Measurements from ENCODE around the gene GAD1. TPM values are rescaled to one million over a fixed set of nuclear protein-coding genes. Genes with fewer than 3 reads are reported as not detected.

Gene GAD1
- total and polyA plus RNA-seq, 2 of the 8 experiments (the other 6 are each of a cell fraction or from before 2014, with no cell fraction given) = 0.65 to 1.0 TPM

DNA sequence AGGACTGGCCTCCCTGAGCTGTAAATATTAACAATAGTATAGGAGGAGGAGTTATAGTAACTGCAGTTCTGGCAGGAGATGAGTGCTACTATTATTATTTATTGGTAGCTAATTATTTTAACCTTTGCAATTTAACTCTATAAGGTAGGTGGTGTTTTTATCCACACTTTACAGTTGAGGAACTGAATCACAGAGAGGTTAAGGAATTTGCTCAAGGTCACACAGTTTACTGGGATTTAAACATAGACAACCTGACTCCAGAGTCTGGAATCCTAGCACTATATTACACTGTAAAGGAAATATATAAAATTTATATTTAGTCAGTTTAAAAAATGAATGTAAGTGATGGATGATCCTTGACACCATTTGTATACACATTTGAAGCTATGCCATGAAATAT lies 44.4 kb upstream of the GAD1 start (continued):
- TF ChIP-seq, protein P1, sequence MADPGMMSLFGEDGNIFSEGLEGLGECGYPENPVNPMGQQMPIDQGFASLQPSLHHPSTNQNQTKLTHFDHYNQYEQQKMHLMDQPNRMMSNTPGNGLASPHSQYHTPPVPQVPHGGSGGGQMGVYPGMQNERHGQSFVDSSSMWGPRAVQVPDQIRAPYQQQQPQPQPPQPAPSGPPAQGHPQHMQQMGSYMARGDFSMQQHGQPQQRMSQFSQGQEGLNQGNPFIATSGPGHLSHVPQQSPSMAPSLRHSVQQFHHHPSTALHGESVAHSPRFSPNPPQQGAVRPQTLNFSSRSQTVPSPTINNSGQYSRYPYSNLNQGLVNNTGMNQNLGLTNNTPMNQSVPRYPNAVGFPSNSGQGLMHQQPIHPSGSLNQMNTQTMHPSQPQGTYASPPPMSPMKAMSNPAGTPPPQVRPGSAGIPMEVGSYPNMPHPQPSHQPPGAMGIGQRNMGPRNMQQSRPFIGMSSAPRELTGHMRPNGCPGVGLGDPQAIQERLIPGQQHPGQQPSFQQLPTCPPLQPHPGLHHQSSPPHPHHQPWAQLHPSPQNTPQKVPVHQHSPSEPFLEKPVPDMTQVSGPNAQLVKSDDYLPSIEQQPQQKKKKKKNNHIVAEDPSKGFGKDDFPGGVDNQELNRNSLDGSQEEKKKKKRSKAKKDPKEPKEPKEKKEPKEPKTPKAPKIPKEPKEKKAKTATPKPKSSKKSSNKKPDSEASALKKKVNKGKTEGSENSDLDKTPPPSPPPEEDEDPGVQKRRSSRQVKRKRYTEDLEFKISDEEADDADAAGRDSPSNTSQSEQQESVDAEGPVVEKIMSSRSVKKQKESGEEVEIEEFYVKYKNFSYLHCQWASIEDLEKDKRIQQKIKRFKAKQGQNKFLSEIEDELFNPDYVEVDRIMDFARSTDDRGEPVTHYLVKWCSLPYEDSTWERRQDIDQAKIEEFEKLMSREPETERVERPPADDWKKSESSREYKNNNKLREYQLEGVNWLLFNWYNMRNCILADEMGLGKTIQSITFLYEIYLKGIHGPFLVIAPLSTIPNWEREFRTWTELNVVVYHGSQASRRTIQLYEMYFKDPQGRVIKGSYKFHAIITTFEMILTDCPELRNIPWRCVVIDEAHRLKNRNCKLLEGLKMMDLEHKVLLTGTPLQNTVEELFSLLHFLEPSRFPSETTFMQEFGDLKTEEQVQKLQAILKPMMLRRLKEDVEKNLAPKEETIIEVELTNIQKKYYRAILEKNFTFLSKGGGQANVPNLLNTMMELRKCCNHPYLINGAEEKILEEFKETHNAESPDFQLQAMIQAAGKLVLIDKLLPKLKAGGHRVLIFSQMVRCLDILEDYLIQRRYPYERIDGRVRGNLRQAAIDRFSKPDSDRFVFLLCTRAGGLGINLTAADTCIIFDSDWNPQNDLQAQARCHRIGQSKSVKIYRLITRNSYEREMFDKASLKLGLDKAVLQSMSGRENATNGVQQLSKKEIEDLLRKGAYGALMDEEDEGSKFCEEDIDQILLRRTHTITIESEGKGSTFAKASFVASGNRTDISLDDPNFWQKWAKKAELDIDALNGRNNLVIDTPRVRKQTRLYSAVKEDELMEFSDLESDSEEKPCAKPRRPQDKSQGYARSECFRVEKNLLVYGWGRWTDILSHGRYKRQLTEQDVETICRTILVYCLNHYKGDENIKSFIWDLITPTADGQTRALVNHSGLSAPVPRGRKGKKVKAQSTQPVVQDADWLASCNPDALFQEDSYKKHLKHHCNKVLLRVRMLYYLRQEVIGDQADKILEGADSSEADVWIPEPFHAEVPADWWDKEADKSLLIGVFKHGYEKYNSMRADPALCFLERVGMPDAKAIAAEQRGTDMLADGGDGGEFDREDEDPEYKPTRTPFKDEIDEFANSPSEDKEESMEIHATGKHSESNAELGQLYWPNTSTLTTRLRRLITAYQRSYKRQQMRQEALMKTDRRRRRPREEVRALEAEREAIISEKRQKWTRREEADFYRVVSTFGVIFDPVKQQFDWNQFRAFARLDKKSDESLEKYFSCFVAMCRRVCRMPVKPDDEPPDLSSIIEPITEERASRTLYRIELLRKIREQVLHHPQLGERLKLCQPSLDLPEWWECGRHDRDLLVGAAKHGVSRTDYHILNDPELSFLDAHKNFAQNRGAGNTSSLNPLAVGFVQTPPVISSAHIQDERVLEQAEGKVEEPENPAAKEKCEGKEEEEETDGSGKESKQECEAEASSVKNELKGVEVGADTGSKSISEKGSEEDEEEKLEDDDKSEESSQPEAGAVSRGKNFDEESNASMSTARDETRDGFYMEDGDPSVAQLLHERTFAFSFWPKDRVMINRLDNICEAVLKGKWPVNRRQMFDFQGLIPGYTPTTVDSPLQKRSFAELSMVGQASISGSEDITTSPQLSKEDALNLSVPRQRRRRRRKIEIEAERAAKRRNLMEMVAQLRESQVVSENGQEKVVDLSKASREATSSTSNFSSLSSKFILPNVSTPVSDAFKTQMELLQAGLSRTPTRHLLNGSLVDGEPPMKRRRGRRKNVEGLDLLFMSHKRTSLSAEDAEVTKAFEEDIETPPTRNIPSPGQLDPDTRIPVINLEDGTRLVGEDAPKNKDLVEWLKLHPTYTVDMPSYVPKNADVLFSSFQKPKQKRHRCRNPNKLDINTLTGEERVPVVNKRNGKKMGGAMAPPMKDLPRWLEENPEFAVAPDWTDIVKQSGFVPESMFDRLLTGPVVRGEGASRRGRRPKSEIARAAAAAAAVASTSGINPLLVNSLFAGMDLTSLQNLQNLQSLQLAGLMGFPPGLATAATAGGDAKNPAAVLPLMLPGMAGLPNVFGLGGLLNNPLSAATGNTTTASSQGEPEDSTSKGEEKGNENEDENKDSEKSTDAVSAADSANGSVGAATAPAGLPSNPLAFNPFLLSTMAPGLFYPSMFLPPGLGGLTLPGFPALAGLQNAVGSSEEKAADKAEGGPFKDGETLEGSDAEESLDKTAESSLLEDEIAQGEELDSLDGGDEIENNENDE (IDR thresholded peaks at IDR 0.05; ENCODE audit: insufficient replicate concordance, low read length) = no peak
- TF ChIP-seq CREB1 (IDR thresholded peaks at IDR 0.05) (no peak), KDM1A (IDR thresholded peaks at IDR 0.05; ENCODE audit: borderline replicate concordance, low read length) (no peak), TAF1 (IDR thresholded peaks at IDR 0.05; ENCODE audit: low read depth, low read length) (no peak), SP1 (IDR thresholded peaks at IDR 0.05; ENCODE audit: low read depth, low read length) (no peak), SIN3A (conservative IDR thresholded peaks at IDR 0.05 in 1 of 2, IDR thresholded peaks at IDR 0.05 in 1 of 2; ENCODE audit: low read depth in 1 of 2, low read length in 2 of 2) (no peak), TCF12 (IDR thresholded peaks at IDR 0.05; ENCODE audit: low read depth, low read length) (no peak)
- TF ChIP-seq, protein P2, sequence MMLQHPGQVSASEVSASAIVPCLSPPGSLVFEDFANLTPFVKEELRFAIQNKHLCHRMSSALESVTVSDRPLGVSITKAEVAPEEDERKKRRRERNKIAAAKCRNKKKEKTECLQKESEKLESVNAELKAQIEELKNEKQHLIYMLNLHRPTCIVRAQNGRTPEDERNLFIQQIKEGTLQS (IDR thresholded peaks at IDR 0.05; ENCODE audit: insufficient read depth, low read depth, low read length) = no peak
